H9 (cell line): ENCODE data around the gene TMEM161A. TPM values are rescaled to one million over a fixed set of nuclear protein-coding genes. Genes with fewer than 3 reads are reported as not detected.

Experiments used
- DNase-seq: peaks from one replicate; pipeline ENCODE4 v3.0.0-alpha.2; 2017
- H2AFZ ChIP-seq: one replicate; pipeline ENCODE4 v1.6.1; 2013; ENCODE audit warnings: mild to moderate bottlenecking, low read length, control low read depth, moderate library complexity
- H2AK5ac ChIP-seq: 2 replicates; pipeline ENCODE4 v1.6.1; 2013; ENCODE audit warnings: low read length, control low read depth, mixed read lengths; ENCODE audit not compliant: insufficient read length
- H2BK120ac ChIP-seq: one replicate; pipeline ENCODE4 v1.6.1; 2013; ENCODE audit warnings: low read depth, mild to moderate bottlenecking, low read length, control low read depth, inconsistent platforms; ENCODE audit not compliant: poor library complexity, severe bottlenecking
- H2BK12ac ChIP-seq: 2 replicates; pipeline ENCODE4 v1.6.1; 2013; ENCODE audit warnings: low read length, control low read depth, mixed read lengths, low read depth; ENCODE audit not compliant: insufficient read length
- H2BK15ac ChIP-seq: 2 replicates; pipeline ENCODE4 v1.6.1; 2013; ENCODE audit warnings: low read depth, low read length, control low read depth
- H2BK20ac ChIP-seq: one replicate; pipeline ENCODE4 v1.6.1; 2013; ENCODE audit warnings: low read depth, mild to moderate bottlenecking, low read length, control low read depth, inconsistent platforms; ENCODE audit not compliant: poor library complexity, severe bottlenecking
- H2BK5ac ChIP-seq: 2 replicates; pipeline ENCODE4 v1.6.1; 2013; ENCODE audit warnings: low read length, control low read depth, mixed read lengths; ENCODE audit not compliant: insufficient read length
- H3K14ac ChIP-seq: 2 replicates; pipeline ENCODE4 v1.6.1; 2013; ENCODE audit warnings: low read length, control low read depth; ENCODE audit not compliant: insufficient read depth
- H3K18ac ChIP-seq: 2 replicates; pipeline ENCODE4 v1.6.1; 2013; ENCODE audit warnings: low read depth, mild to moderate bottlenecking, mixed read lengths, low read length, control low read depth; ENCODE audit not compliant: insufficient read length
- H3K23ac ChIP-seq: 2 replicates; pipeline ENCODE4 v1.6.1; 2013; ENCODE audit warnings: low read length, control low read depth, mixed read lengths, low read depth; ENCODE audit not compliant: insufficient read length
- H3K23me2 ChIP-seq: 2 replicates; pipeline ENCODE4 v1.6.1; 2013; ENCODE audit warnings: low read depth, mild to moderate bottlenecking, mixed read lengths, low read length, control low read depth; ENCODE audit not compliant: insufficient read length, poor library complexity, severe bottlenecking
- H3K27ac ChIP-seq: 2 replicates; pipeline ENCODE4 v1.5.1; 2013; ENCODE audit warnings: low read length, control low read depth, mixed read lengths, low read depth; ENCODE audit not compliant: insufficient read length
- H3K27me3 ChIP-seq: 2 replicates; pipeline ENCODE4 v1.6.1; 2013; ENCODE audit warnings: low read length, control low read depth, inconsistent platforms; ENCODE audit not compliant: insufficient read depth
- H3K4ac ChIP-seq: 2 replicates; pipeline ENCODE4 v1.6.1; 2013; ENCODE audit warnings: low read depth, mild to moderate bottlenecking, control low read depth, inconsistent platforms, low read length, moderate library complexity
- H3K4me1 ChIP-seq: 2 replicates; pipeline ENCODE4 v1.6.1; 2013; ENCODE audit warnings: low read length, control low read depth, inconsistent platforms; ENCODE audit not compliant: insufficient read depth
- H3K4me2 ChIP-seq: 2 replicates; pipeline ENCODE4 v1.6.1; 2013; ENCODE audit warnings: low read length, control low read depth, mixed read lengths; ENCODE audit not compliant: insufficient read length, insufficient read depth
- H3K56ac ChIP-seq: 2 replicates; pipeline ENCODE4 v1.6.1; 2013; ENCODE audit warnings: low read depth, mild to moderate bottlenecking, mixed read lengths, low read length, control low read depth; ENCODE audit not compliant: insufficient read length
- H3K79me1 ChIP-seq: 2 replicates; pipeline ENCODE4 v1.6.1; 2013; ENCODE audit warnings: low read depth, mild to moderate bottlenecking, moderate library complexity, low read length, control low read depth, inconsistent platforms; ENCODE audit not compliant: insufficient read depth, poor library complexity, severe bottlenecking
- H3K79me2 ChIP-seq: 2 replicates; pipeline ENCODE4 v1.6.1; 2013; ENCODE audit warnings: low read length, control low read depth, inconsistent platforms; ENCODE audit not compliant: insufficient read depth
- H3K9ac ChIP-seq: 2 replicates; pipeline ENCODE4 v1.6.1; 2013; ENCODE audit warnings: low read length, control low read depth, mixed read lengths; ENCODE audit not compliant: insufficient read length; ENCODE audit errors: extremely low read depth
- H3K9me3 ChIP-seq: one replicate; pipeline ENCODE4 v1.6.1; 2013; ENCODE audit warnings: low read depth, low read length, inconsistent platforms; ENCODE audit not compliant: control insufficient read depth
- H3T11ph ChIP-seq: one replicate; pipeline ENCODE4 v1.6.1; 2013; ENCODE audit warnings: mild to moderate bottlenecking, low read length, control low read depth, inconsistent platforms
- H4K20me1 ChIP-seq: one replicate; pipeline ENCODE4 v1.6.1; 2013; ENCODE audit not compliant: control insufficient read depth, insufficient read length, insufficient read depth
- H4K5ac ChIP-seq: 2 replicates; pipeline ENCODE4 v1.6.1; 2013; ENCODE audit warnings: low read depth, mild to moderate bottlenecking, mixed read lengths, low read length, control low read depth; ENCODE audit not compliant: insufficient read length
- H4K8ac ChIP-seq: replicated peaks from 2 replicates; pipeline ENCODE4 v1.6.1; 2013; ENCODE audit warnings: low read length, control low read depth, mixed read lengths, low read depth; ENCODE audit not compliant: insufficient read length
- H4K91ac ChIP-seq: 2 replicates; pipeline ENCODE4 v1.6.1; 2013; ENCODE audit warnings: low read depth, mild to moderate bottlenecking, moderate library complexity, mixed read lengths, low read length, control low read depth; ENCODE audit not compliant: insufficient read length
- H3K27ac Mint-ChIP-seq, 3 experiments: 2 replicates in 2 of 3; 3 replicates in 1 of 3; pipeline ENCODE4 v1.8.0; 2020 to 2021; ENCODE audit warnings: mixed read lengths in 3 of 3, mild to moderate bottlenecking in 1 of 3, moderate library complexity in 1 of 3
- H3K27me3 Mint-ChIP-seq: 2 replicates; pipeline ENCODE4 v1.8.0; 2021; ENCODE audit warnings: low read depth, mild to moderate bottlenecking, moderate library complexity, mixed read lengths
- H3K36me3 Mint-ChIP-seq, 3 experiments: 2 replicates in 2 of 3; 3 replicates in 1 of 3; pipeline ENCODE4 v1.8.0; 2020 to 2021; ENCODE audit warnings: low read depth in 3 of 3, mixed read lengths in 3 of 3; ENCODE audit not compliant: insufficient read depth in 1 of 3
- H3K4me1 Mint-ChIP-seq, 2 experiments: 2 replicates each; pipeline ENCODE4 v1.8.0; 2020; ENCODE audit warnings: mixed read lengths in 2 of 2
- H3K4me3 Mint-ChIP-seq, 2 experiments: 2 replicates in 1 of 2; 3 replicates in 1 of 2; pipeline ENCODE4 v1.8.0; 2020 to 2021; ENCODE audit warnings: mild to moderate bottlenecking in 2 of 2, mixed read lengths in 2 of 2, moderate library complexity in 1 of 2
- H3K9me3 Mint-ChIP-seq, 2 experiments: 2 replicates in 1 of 2; 3 replicates in 1 of 2; pipeline ENCODE4 v1.8.0; 2020; ENCODE audit warnings: mild to moderate bottlenecking in 2 of 2, mixed read lengths in 2 of 2, moderate library complexity in 1 of 2
- WGBS: extraction: QIAGEN DNeasy Blood & Tissue Kit; methylation state at CpG from one replicate; pipeline ENCODE4 v1.1.7; 2013; ENCODE audit warnings: missing lambda C conversion rate, low lambda C conversion rate, mixed read lengths; ENCODE audit not compliant: insufficient read length; ENCODE audit errors: extremely low coverage; 5-methylcytosine and 5-hydroxymethylcytosine counted together
- total RNA-seq: library from RNA; stranded (reverse); gene quantifications from 2 replicates; pipeline ENCODE4 v1.2.1, GENCODE V29; 2021
- TF ChIP-seq, protein P1 (sequence below): fragments of 200-600 bp; sonication (generic); conservative IDR thresholded peaks from 3 replicates; pipeline ENCODE4 v1.8.0; 2021; ENCODE audit warnings: antibody characterized with exemption, mild to moderate bottlenecking

TMEM161A gene
- total RNA-seq, 1 experiment from 2014 or later, result 40.9 TPM

DNA sequence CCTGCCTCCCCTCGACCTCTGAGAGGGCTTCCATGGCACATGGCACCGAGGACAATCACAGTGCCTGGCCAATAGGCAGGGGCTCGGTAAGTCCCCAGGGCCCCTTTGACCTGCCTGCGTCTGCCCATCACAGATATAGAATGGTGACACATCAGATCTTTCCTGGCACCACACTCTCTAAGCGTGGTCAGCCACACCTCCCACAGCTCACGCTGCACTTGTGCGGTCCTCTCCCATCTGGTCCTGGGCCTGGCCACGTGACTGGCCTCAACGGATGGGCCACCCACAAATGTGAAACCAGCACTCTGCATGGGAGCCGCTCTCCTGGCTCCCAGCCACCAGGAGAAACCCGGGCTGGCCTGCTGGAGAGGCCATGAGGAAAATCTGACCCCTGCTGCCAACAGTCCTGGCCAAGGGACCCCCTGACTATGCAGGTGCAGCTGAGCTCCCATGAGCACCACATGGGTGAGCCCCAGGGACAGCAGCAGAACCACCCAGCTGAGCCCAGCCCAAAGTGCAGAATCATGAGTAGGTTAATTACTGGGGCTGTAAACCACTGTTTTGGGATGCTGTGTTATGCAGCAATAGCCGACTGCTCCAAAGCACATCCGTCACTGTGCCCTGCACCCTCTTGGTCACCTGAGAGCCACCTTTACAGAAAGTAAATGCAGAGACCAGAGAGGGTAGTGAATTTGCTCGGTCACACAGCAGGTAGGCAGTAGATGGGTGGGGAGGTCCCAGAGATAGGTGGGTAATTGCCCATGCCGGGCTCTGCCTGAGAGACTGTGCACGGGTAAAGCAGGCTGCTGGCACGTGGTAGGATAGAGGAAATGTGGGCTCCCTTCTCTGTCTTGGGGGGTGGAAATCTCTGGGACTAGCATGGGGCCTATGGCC, 41.5 kb upstream of the TMEM161A start:
- Histone ChIP-seq H3K18ac (no peak overlapping the region), H2BK20ac (no peak overlapping the region), H3K79me2 (no peaks in the 10 kb centered on the region), H3K27ac (no peak overlapping the region), H2BK5ac (no peak overlapping the region), H2AK5ac (no peak overlapping the region), H3K14ac (no peak overlapping the region; the same call in 1 of the 2 replicates), H3K4me2 (no peak overlapping the region), H2AFZ (no peak overlapping the region), H3K27me3 (no peaks in the 10 kb centered on the region), H2BK12ac (no peak overlapping the region), H3K79me1 (no peaks in the 10 kb centered on the region), H3K23ac (no peak overlapping the region), H3K9me3 (no peaks in the 10 kb centered on the region), H3K56ac (no peak overlapping the region), H4K5ac (no peak overlapping the region), H4K8ac (no peak overlapping the region), H3K9ac (no peak overlapping the region), H4K20me1 (no peaks in the 10 kb centered on the region), H2BK15ac (no peak overlapping the region), H3T11ph (no peak overlapping the region), H4K91ac (no peak overlapping the region), H3K23me2 (no peaks in the 10 kb centered on the region), H2BK120ac (no peak overlapping the region), H3K4ac (no peak overlapping the region), H3K4me1 (no peaks in the 10 kb centered on the region)
- TF ChIP-seq, protein P1, sequence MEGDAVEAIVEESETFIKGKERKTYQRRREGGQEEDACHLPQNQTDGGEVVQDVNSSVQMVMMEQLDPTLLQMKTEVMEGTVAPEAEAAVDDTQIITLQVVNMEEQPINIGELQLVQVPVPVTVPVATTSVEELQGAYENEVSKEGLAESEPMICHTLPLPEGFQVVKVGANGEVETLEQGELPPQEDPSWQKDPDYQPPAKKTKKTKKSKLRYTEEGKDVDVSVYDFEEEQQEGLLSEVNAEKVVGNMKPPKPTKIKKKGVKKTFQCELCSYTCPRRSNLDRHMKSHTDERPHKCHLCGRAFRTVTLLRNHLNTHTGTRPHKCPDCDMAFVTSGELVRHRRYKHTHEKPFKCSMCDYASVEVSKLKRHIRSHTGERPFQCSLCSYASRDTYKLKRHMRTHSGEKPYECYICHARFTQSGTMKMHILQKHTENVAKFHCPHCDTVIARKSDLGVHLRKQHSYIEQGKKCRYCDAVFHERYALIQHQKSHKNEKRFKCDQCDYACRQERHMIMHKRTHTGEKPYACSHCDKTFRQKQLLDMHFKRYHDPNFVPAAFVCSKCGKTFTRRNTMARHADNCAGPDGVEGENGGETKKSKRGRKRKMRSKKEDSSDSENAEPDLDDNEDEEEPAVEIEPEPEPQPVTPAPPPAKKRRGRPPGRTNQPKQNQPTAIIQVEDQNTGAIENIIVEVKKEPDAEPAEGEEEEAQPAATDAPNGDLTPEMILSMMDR, result no peak
- Mint-ChIP-seq H3K36me3 (peaks cover 13 to 23% (median 21%) of the 10 kb centered on the region in 3 experiments), H3K27ac (no peak overlapping the region; a peak in 1 of 7 replicates), H3K4me3 (no peak overlapping the region), H3K9me3 (no peaks in the 10 kb centered on the region), H3K27me3 (peaks cover 1% of the 10 kb centered on the region), H3K4me1 (peaks cover 0 to 5% of the 10 kb centered on the region in 2 experiments; a peak in 1 of 4 replicates)
- no CpG with 5 or more reads among the region's 17 CpGs for WGBS
- DNase-seq, result no peak
